RWPE2 (cell line): ENCODE results near the gene C2CD2.
A peak's percentile ranks its signal among the peaks of the same experiment; 100 is the strongest.

Experiments
- ATAC-seq: fragments of 200-7000 bp; cut with Tn5 transposase; 3 replicates; pipeline ENCODE4 v1.9.1; 2021; ENCODE audit warnings: low read depth
- DNase-seq: peaks from one replicate; pipeline ENCODE4 v3.0.0-alpha.2; 2020; ENCODE audit warnings: low spot score
- H3K27ac ChIP-seq: fragments of 450-650 bp; 2 replicates; pipeline ENCODE4 v1.5.1; 2017; ENCODE audit warnings: mild to moderate bottlenecking; ENCODE audit not compliant: poor library complexity, severe bottlenecking
- H3K27me3 ChIP-seq: fragments of 250-450 bp; sonication (Bioruptor Pico); 2 replicates; pipeline ENCODE4 v1.5.1; 2021; ENCODE audit warnings: mild to moderate bottlenecking, moderate library complexity; ENCODE audit not compliant: insufficient read depth, poor library complexity, severe bottlenecking
- H3K36me3 ChIP-seq: fragments of 250-450 bp; sonication (Bioruptor Pico); 2 replicates; pipeline ENCODE4 v1.5.1; 2020; ENCODE audit warnings: low read depth, mild to moderate bottlenecking, moderate library complexity
- H3K4me1 ChIP-seq: fragments of 250-450 bp; sonication (Bioruptor Pico); 2 replicates; pipeline ENCODE4 v1.5.1; 2021; ENCODE audit warnings: mild to moderate bottlenecking, moderate library complexity; ENCODE audit not compliant: insufficient read depth, poor library complexity, severe bottlenecking
- H3K4me3 ChIP-seq: fragments of 250-450 bp; sonication (Bioruptor Pico); 2 replicates; pipeline ENCODE4 v1.5.1; 2021; ENCODE audit warnings: mild to moderate bottlenecking, moderate library complexity; ENCODE audit not compliant: severe bottlenecking
- H3K9me3 ChIP-seq: fragments of 250-450 bp; sonication (Bioruptor Pico); 2 replicates; pipeline ENCODE4 v1.5.1; 2021; ENCODE audit warnings: mild to moderate bottlenecking, moderate library complexity; ENCODE audit not compliant: severe bottlenecking
- TF ChIP-seq, protein P1 (sequence below): fragments of 450-650 bp; IDR thresholded peaks from one replicate; pipeline ENCODE4 v1.5.1; 2017; ENCODE audit warnings: mild to moderate bottlenecking, moderate library complexity; ENCODE audit not compliant: poor library complexity, severe bottlenecking

Gene C2CD2

DNA sequence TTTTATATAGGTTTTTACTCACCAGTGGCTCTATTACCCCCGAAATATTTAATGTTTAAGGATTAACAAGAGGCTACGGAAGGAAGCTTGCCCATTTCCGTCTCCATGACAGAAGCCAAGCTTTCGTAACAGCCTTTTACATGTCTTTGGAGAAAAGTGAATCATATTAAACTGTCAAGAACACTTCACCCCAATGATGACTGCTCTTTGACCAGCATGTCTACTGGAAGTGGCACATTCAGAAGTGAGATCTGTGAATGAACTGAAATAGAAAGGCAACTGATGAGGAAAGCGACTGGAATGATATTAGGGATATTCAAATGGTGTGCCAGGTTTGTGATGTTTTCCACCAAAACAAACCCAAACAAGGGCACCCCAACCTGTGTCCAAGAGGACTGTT, 66.2 kb downstream of the C2CD2 start:
- TF ChIP-seq, protein P1, sequence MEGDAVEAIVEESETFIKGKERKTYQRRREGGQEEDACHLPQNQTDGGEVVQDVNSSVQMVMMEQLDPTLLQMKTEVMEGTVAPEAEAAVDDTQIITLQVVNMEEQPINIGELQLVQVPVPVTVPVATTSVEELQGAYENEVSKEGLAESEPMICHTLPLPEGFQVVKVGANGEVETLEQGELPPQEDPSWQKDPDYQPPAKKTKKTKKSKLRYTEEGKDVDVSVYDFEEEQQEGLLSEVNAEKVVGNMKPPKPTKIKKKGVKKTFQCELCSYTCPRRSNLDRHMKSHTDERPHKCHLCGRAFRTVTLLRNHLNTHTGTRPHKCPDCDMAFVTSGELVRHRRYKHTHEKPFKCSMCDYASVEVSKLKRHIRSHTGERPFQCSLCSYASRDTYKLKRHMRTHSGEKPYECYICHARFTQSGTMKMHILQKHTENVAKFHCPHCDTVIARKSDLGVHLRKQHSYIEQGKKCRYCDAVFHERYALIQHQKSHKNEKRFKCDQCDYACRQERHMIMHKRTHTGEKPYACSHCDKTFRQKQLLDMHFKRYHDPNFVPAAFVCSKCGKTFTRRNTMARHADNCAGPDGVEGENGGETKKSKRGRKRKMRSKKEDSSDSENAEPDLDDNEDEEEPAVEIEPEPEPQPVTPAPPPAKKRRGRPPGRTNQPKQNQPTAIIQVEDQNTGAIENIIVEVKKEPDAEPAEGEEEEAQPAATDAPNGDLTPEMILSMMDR: no peak
- DNase-seq: no peak
- H3K36me3 ChIP-seq: no peaks in the 10 kb centered on the region
- H3K4me3 ChIP-seq: no peak overlapping the region
- no peak overlapping the region for H3K27ac ChIP-seq
- no peak for ATAC-seq
- H3K4me1 ChIP-seq: no peaks in the 10 kb centered on the region
- H3K27me3 ChIP-seq: no peaks in the 10 kb centered on the region
- H3K9me3 ChIP-seq: no peaks in the 10 kb centered on the region

GRCh38 chr21:41886328-41886727, 67.5 kb downstream of the C2CD2 start:
- Histone ChIP-seq H3K36me3 (no peaks in the 10 kb centered on the region), H3K9me3 (no peaks in the 10 kb centered on the region), H3K4me3 (no peak overlapping the region), H3K27me3 (no peaks in the 10 kb centered on the region), H3K4me1 (no peaks in the 10 kb centered on the region), H3K27ac (no peak overlapping the region)
- TF ChIP-seq, protein P1: no peak
- ATAC-seq (no peak), DNase-seq (no peak)

DNA sequence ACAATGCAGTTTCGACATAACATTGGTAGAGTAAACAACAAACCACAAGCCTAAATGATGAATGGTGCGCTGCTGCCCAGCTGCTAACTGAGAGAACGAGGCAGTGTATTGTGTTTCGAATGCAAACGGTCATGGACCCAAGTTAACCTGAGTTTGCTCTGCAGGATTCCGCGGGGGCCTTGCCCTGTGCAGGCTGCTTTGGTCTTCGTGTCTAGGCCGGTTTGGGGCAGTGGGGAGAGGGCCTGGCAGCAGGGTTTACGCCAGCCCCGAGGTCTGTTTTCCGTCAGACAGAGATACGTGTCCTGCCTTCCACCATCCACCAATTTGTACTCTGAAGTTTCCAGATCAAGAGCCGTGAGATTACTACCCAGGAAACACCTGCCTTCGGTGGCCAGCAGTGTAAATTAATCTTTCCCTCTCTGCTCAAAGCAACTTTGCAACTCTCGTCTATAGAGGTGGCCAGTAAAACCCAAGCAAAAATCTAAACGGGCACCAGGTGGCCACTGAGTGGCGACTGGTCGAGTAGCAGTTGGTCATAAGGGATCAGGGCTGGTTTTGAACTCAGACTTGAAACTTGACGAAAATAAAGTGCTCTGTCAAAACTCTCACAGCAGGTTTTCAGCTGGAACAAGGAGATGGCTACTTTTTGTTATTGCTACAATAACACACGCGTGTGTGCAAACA, 68.3 kb downstream of the C2CD2 start:
- Histone ChIP-seq H3K27ac (no peak overlapping the region), H3K4me1 (no peaks in the 10 kb centered on the region), H3K4me3 (no peak overlapping the region), H3K36me3 (no peaks in the 10 kb centered on the region), H3K9me3 (no peaks in the 10 kb centered on the region), H3K27me3 (no peaks in the 10 kb centered on the region)
- TF ChIP-seq, protein P1: no peak
- ATAC-seq (0 out of 3 replicates have a peak, but pooled peaks have one; percentile 13), DNase-seq (no peak)

DNA sequence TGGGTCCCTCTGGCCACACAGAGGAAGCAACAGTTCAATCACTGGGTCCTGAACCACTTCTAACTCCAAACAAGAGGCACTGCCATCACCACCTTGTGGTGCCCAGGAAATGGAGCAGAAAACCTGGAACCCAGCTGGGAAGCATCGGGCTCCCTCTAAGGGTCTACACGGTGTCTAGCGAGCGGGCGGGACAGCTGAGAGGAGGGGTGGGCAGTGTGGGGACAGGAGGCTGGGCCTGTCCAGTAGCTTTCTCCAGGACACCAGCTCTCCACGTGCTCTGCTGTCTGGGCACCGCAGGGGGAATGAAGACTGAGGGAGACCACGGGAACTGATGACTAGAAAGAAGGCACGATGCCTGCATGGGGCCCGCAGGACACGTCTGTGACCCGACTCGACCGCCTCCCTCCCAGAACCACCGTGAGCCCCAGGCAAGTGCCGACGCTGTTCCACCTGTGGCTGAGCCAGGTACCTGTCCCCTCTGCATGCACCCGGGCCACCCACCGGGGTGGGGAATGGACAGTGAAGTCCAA, 69.3 kb downstream of the C2CD2 start:
- TF ChIP-seq, protein P1: no peak
- H3K27ac ChIP-seq: no peak overlapping the region
- no peak for DNase-seq

GRCh38 chr21:41883582-41883981, 70.2 kb downstream of the C2CD2 start:
- no peak overlapping the region for H3K27ac ChIP-seq
- H3K27me3 ChIP-seq: no peaks in the 10 kb centered on the region
- TF ChIP-seq, protein P1: no peak
- ATAC-seq (no peak), DNase-seq (no peak)
- no peaks in the 10 kb centered on the region for H3K9me3 ChIP-seq
- H3K4me3 ChIP-seq: no peak overlapping the region
- no peaks in the 10 kb centered on the region for H3K4me1 ChIP-seq
- no peaks in the 10 kb centered on the region for H3K36me3 ChIP-seq

More for the DNA sequence above, 69.3 kb downstream of the C2CD2 start:
- H3K27me3 ChIP-seq: no peaks in the 10 kb centered on the region
- H3K36me3 ChIP-seq: no peaks in the 10 kb centered on the region
- H3K4me1 ChIP-seq: no peaks in the 10 kb centered on the region
- no peak overlapping the region for H3K4me3 ChIP-seq
- no peaks in the 10 kb centered on the region for H3K9me3 ChIP-seq
- no peak for ATAC-seq
